Measurements from ENCODE around the gene NAP1L1. TPM values are rescaled to one million over a fixed set of nuclear protein-coding genes. Genes with fewer than 3 reads are reported as not detected.

NAP1L1 gene
- 100 to 1,000 TPM; 478 to 488 TPM for total RNA-seq

DNA sequence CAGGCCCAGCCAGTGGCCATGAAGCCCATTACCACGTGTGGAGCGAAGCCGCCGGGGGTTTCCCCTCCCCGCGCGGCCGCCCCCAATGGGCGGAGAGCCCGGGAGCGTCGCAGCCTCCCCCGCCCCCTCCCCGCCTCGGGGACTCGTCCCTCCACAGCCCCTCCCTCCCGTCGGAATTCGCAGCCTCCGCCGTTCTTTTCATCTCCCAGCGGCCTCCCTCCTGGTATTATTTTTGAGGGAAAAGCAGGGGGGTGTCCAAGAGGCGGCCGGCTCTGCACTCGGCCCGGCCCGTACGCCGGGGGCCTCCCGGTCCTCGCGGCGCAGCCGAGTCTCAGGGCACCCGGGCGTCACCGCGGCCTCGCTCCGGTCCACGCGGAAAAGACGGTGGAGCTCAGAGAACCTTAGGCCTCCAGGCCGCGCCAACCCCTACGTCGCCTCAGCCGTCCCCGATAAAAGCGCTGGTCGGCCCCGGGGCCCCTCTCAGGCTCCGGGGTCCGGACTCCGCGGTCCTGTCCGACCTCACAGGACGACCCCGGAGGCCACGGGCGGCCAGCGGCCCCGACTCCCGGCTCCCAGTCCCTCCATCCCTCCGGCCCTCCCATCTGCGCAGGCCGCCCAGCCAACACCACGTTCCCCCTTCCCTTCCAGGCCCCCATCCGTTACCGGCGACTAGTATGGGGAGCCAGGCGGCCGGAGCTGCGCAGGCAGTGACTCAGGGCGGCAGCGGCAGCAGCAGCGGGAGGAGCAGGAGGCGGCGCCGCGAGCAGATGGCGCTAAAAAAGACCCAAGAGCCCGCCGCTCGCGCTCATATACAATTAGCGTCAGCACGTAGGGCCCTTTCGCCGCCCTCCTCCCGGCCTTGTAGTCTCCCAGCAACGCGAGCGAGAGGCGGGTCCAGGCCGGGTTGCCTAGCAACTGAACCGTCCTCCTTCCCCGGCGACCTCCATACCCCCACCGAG is at the start of gene NAP1L1:
Gene NAP1L1 (minus strand): TSS at position 782 of the 959 bp plus-strand sequence. CDS start 10,466 bp downstream, outside the sequence.
- CTCF ChIA-PET: interaction anchor here (0.5 to 2.3 kb wide), 3 partner anchors 15 to 371 kb away, joined by 3 to 5 read pairs (median 4); partner anchors contain the start of gene BBS10
- peaks cover 48% of the 10 kb centered on the region for H3K4me1 Mint-ChIP-seq (ENCODE audit: low read depth)
- H3K27ac Mint-ChIP-seq: peak within 1 kb of the TSS; percentile 99
- H3K9me3 Mint-ChIP-seq (ENCODE audit: insufficient read depth): no peaks in the 10 kb centered on the region
- no peaks in the 10 kb centered on the region for H3K27me3 Mint-ChIP-seq (ENCODE audit: low read depth)
- ATAC-seq: peak; percentile 79
- peaks cover 27% of the 10 kb centered on the region for H3K36me3 Mint-ChIP-seq (ENCODE audit: low read depth)
- H3K4me3 Mint-ChIP-seq: peak within 1 kb of the TSS; percentile 93
- POLR2A ChIA-PET: interaction anchor here (1.0 to 2.3 kb wide), 10 partner anchors 9 to 572 kb away, joined by 3 to 7 read pairs (median 4); partner anchors contain the start of genes BBS10, KRR1, OSBPL8 and PHLDA1
- peak; percentile 99 for DNase-seq

DNA sequence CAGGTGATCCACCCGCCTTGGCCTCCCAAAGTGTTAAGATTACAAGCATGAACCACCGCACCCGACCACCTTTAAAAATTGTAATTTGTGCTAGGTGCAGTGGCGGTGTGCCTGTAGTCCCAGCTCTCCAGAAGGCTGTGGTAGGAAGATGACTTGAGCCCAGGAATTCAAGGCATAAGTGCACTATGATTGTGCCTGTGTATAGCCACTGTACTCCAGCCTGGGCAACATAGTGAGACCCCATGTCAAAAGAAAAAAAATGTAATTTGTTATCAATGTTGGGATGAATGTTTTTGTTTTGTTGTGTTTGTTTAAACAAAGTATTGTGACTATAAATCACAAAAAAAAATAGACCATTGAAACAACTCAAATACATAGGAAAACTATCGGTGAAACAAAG is 43.1 kb upstream of the NAP1L1 start:
- Mint-ChIP-seq H3K9me3 (ENCODE audit: insufficient read depth) (no peaks in the 10 kb centered on the region), H3K4me1 (ENCODE audit: low read depth) (no peaks in the 10 kb centered on the region), H3K36me3 (ENCODE audit: low read depth) (no peaks in the 10 kb centered on the region), H3K4me3 (no peak overlapping the region), H3K27me3 (ENCODE audit: low read depth) (peaks cover 10% of the 10 kb centered on the region), H3K27ac (no peak overlapping the region)
- ChIA-PET CTCF (no interaction called here), POLR2A (no interaction called here)
- no peak for DNase-seq
- ATAC-seq: no peak

DNA sequence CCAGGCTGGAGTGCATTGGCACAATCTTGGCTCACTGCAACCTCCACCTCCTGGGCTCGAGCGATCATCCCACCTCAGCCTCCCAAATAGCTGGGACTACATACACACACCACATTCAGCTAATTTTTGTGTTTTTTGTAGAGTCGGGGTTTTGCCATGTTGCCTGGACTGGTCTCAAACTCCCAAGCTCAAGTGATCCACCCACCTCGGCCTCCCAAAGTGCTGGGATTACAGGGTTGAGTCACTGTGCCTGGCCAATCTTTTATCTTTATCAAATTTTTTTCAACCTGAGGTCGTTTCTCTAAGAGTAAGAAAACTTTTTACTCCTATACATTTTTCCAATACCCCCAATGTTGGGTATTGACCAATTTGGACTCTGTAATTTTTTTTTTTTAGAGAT is 40.0 kb upstream of the NAP1L1 start:
- Mint-ChIP-seq H3K27me3 (ENCODE audit: low read depth) (peaks cover 7% of the 10 kb centered on the region), H3K4me1 (ENCODE audit: low read depth) (no peaks in the 10 kb centered on the region), H3K27ac (no peak overlapping the region), H3K36me3 (ENCODE audit: low read depth) (no peaks in the 10 kb centered on the region), H3K4me3 (no peak overlapping the region), H3K9me3 (ENCODE audit: insufficient read depth) (no peaks in the 10 kb centered on the region)
- POLR2A ChIA-PET: no interaction called here
- CTCF ChIA-PET: no interaction called here
- DNase-seq: no peak
- ATAC-seq: no peak

GRCh38 chr12:76123259-76124212 is 39.1 kb upstream of the NAP1L1 start:
- DNase-seq (no peak), ATAC-seq (no peak)
- Mint-ChIP-seq H3K9me3 (ENCODE audit: insufficient read depth) (no peaks in the 10 kb centered on the region), H3K36me3 (ENCODE audit: low read depth) (no peaks in the 10 kb centered on the region), H3K27me3 (ENCODE audit: low read depth) (peaks cover 7% of the 10 kb centered on the region), H3K4me3 (no peak overlapping the region), H3K4me1 (ENCODE audit: low read depth) (no peaks in the 10 kb centered on the region), H3K27ac (no peak overlapping the region)
- CTCF ChIA-PET: no interaction called here
- POLR2A ChIA-PET: no interaction called here

DNA sequence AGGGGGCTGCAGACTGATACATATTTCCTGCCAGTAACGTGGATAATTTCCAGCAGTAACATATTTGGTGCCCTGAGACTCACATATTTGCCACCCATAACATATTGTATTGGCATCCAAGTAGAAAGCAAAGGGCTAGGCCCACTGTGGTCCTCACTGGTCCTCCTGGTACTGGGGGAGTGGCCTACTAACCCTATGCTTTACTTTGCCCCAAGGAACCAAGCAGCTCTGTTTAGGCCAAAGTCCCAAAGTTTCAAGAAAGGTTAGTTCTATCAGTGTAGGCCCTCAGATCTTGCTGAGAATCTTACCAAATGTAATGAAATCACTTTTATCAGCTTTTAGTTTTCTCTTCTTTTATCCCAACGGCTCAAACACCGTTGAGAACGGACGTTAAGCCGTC is 35.4 kb upstream of the NAP1L1 start:
- no peaks in the 10 kb centered on the region for H3K9me3 Mint-ChIP-seq (ENCODE audit: insufficient read depth)
- no peak overlapping the region for H3K27ac Mint-ChIP-seq
- ATAC-seq (peak; percentile 36), DNase-seq (no peak)
- no peaks in the 10 kb centered on the region for H3K36me3 Mint-ChIP-seq (ENCODE audit: low read depth)
- CTCF ChIA-PET: no interaction called here
- peaks cover 3% of the 10 kb centered on the region for H3K27me3 Mint-ChIP-seq (ENCODE audit: low read depth)
- POLR2A ChIA-PET: no interaction called here
- H3K4me1 Mint-ChIP-seq (ENCODE audit: low read depth): no peaks in the 10 kb centered on the region
- H3K4me3 Mint-ChIP-seq: no peak overlapping the region

GRCh38 chr12:76117751-76118150 is 33.3 kb upstream of the NAP1L1 start:
- CTCF ChIA-PET: no interaction called here
- POLR2A ChIA-PET: no interaction called here
- Mint-ChIP-seq H3K27me3 (ENCODE audit: low read depth) (no peaks in the 10 kb centered on the region), H3K36me3 (ENCODE audit: low read depth) (no peaks in the 10 kb centered on the region), H3K4me1 (ENCODE audit: low read depth) (no peaks in the 10 kb centered on the region), H3K4me3 (no peak overlapping the region), H3K9me3 (ENCODE audit: insufficient read depth) (no peaks in the 10 kb centered on the region), H3K27ac (no peak overlapping the region)
- ATAC-seq (no peak), DNase-seq (no peak)

DNA sequence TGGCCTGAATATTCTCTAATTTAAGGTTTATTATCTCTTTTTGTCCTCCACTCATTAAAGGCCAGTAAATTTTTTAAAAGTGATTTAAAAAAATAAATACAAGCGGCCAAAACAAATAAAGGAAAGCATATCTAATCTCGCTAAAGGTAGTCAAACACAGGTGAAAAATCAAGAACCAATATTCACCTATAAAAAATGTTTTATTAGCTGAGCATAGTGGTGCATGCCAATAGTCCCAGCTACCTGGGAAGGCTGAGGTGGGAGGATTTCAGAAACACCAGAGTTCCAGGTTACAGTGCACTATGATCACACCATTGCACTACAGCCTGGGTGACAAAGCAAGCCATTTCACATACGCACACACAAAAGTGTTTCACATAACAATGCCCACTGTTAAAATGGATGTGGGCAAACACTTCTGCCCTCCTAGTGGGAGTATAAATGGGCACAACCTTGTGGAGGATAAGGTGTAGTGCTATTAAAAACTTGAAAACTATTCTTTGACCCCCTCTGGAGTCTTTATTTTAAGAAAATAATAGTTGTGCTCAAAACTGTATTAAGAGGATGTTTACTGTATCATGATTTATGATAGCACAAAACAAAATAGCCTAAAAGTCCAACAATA is 32.7 kb upstream of the NAP1L1 start:
- Mint-ChIP-seq H3K27ac (no peak overlapping the region), H3K36me3 (ENCODE audit: low read depth) (no peaks in the 10 kb centered on the region), H3K4me1 (ENCODE audit: low read depth) (no peaks in the 10 kb centered on the region), H3K4me3 (no peak overlapping the region), H3K27me3 (ENCODE audit: low read depth) (no peaks in the 10 kb centered on the region), H3K9me3 (ENCODE audit: insufficient read depth) (no peaks in the 10 kb centered on the region)
- ChIA-PET CTCF (no interaction called here), POLR2A (no interaction called here)
- DNase-seq: no peak
- ATAC-seq: no peak

- CTCF ChIA-PET: no interaction called here
- ATAC-seq (no peak), DNase-seq (no peak)
- POLR2A ChIA-PET: no interaction called here
- Mint-ChIP-seq H3K27ac (no peak overlapping the region), H3K4me1 (ENCODE audit: low read depth) (no peaks in the 10 kb centered on the region), H3K9me3 (ENCODE audit: insufficient read depth) (no peaks in the 10 kb centered on the region), H3K36me3 (ENCODE audit: low read depth) (no peaks in the 10 kb centered on the region), H3K27me3 (ENCODE audit: low read depth) (peaks cover 2% of the 10 kb centered on the region), H3K4me3 (no peak overlapping the region)
These were observed 29.6 kb upstream of the NAP1L1 start for GRCh38 chr12:76113800-76114757.

DNA sequence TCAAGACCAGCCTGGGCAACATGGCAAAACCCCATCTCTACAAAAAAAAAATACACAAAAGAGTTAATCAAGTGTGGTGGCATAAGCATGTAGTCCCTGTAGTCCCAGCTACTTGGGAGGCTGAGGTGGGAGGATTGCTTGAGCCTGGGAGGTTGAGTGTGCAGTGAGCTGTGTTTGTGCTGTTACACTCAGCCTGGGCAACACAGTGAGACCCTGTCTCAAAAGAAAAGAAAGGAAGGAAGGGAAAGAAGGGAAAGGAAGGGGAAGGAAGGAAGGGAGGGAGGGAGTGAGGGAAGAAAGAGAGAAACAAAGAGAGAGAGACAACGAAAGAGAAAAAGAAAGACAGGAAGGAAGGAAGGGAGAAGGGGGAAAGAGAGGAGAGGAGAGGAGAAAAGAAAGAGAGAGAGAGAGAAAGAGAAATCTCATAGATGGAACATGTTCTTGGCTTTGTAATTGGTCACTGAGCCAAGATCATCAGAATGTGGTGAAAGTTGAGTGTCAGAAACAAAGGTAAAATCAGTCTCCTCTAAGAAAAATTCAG is 26.8 kb upstream of the NAP1L1 start:
- no peaks in the 10 kb centered on the region for H3K9me3 Mint-ChIP-seq (ENCODE audit: insufficient read depth)
- H3K27ac Mint-ChIP-seq: no peak overlapping the region
- H3K27me3 Mint-ChIP-seq (ENCODE audit: low read depth): peaks cover 4% of the 10 kb centered on the region
- H3K4me3 Mint-ChIP-seq: no peak overlapping the region
- H3K4me1 Mint-ChIP-seq (ENCODE audit: low read depth): no peaks in the 10 kb centered on the region
- DNase-seq (no peak), ATAC-seq (no peak)
- no peaks in the 10 kb centered on the region for H3K36me3 Mint-ChIP-seq (ENCODE audit: low read depth)
- ChIA-PET CTCF (no interaction called here), POLR2A (no interaction called here)

GRCh38 chr12:76109879-76110278 is 25.4 kb upstream of the NAP1L1 start:
- Mint-ChIP-seq H3K27ac (no peak overlapping the region), H3K9me3 (ENCODE audit: insufficient read depth) (no peaks in the 10 kb centered on the region), H3K4me1 (ENCODE audit: low read depth) (no peaks in the 10 kb centered on the region), H3K4me3 (no peak overlapping the region), H3K36me3 (ENCODE audit: low read depth) (no peaks in the 10 kb centered on the region), H3K27me3 (ENCODE audit: low read depth) (peaks cover 6% of the 10 kb centered on the region)
- POLR2A ChIA-PET: no interaction called here
- DNase-seq: no peak
- no peak for ATAC-seq
- CTCF ChIA-PET: interaction anchor here (1.0 kb wide), 1 partner anchor 17 kb away, joined by 3 read pairs; no protein-coding TSS in a partner anchor
